GM15510 (cell line): Measurements from ENCODE around the gene SH2D4B.

Experiments
- POLR2A ChIP-seq: IDR thresholded peaks from 3 replicates; pipeline ENCODE4 v1.6.1; 2011; ENCODE audit warnings: borderline replicate concordance; ENCODE audit not compliant: insufficient read length; ENCODE audit errors: extremely low read depth

The SH2D4B gene

GRCh38 chr10:80633910-80634309 is 96.2 kb downstream of the SH2D4B start:
- no peak for TF ChIP-seq POLR2A

- no peak for TF ChIP-seq POLR2A
These were observed 105.0 kb downstream of the SH2D4B start for GRCh38 chr10:80642661-80643060.

GRCh38 chr10:80646366-80646765 is 108.7 kb downstream of the SH2D4B start:
- no peak for TF ChIP-seq POLR2A

GRCh38 chr10:80647173-80647833 is 109.6 kb downstream of the SH2D4B start:
- TF ChIP-seq POLR2A = no peak

- TF ChIP-seq POLR2A = no peak
These were observed 110.4 kb downstream of the SH2D4B start for GRCh38 chr10:80648106-80648505.

GRCh38 chr10:80649183-80649582 is 111.5 kb downstream of the SH2D4B start:
- no peak for TF ChIP-seq POLR2A

- TF ChIP-seq POLR2A = no peak
These were observed 118.2 kb downstream of the SH2D4B start for GRCh38 chr10:80655898-80656297.

- no peak for TF ChIP-seq POLR2A
These were observed 120.4 kb downstream of the SH2D4B start for GRCh38 chr10:80658068-80658467.

GRCh38 chr10:80659289-80659688 is 121.6 kb downstream of the SH2D4B start:
- TF ChIP-seq POLR2A = no peak

- TF ChIP-seq POLR2A = no peak
These were observed 122.6 kb downstream of the SH2D4B start for GRCh38 chr10:80660266-80660665.

GRCh38 chr10:80660736-80661135 is 123.0 kb downstream of the SH2D4B start:
- TF ChIP-seq POLR2A = no peak

- TF ChIP-seq POLR2A = no peak
These were observed 123.8 kb downstream of the SH2D4B start for GRCh38 chr10:80661526-80661925.

GRCh38 chr10:80662429-80663261 is 124.9 kb downstream of the SH2D4B start:
- TF ChIP-seq POLR2A = no peak

- no peak for TF ChIP-seq POLR2A
These were observed 126.5 kb downstream of the SH2D4B start for GRCh38 chr10:80664071-80664680.

GRCh38 chr10:80669485-80669884 is 131.8 kb downstream of the SH2D4B start:
- TF ChIP-seq POLR2A = no peak

- no peak for TF ChIP-seq POLR2A
These were observed 133.1 kb downstream of the SH2D4B start for GRCh38 chr10:80670774-80671173.

GRCh38 chr10:80671847-80672246 is 134.1 kb downstream of the SH2D4B start:
- no peak for TF ChIP-seq POLR2A

- no peak for TF ChIP-seq POLR2A
These were observed 134.9 kb downstream of the SH2D4B start for GRCh38 chr10:80672613-80673012.
